Omental fat pad (tissue), 4 donors: ENCODE data around the gene RAB6D. TPM values are rescaled to one million over a fixed set of nuclear protein-coding genes. Genes with fewer than 3 reads are reported as not detected.
"Not testable (repeated sequence)": the region's sequence is repeated elsewhere in the genome, so short reads cannot be mapped to it uniquely, and the experiment has no call there.

Experiments
- ATAC-seq: fragments of 150-250 bp; one replicate; pipeline ENCODE4 v1.9.1; 2016; ENCODE audit warnings: mild to moderate bottlenecking, moderate library complexity; ENCODE audit not compliant: low FRiP score
- DNase-seq: peaks from one replicate; pipeline ENCODE4 v3.0.0-alpha.2; 2019; ENCODE audit warnings: low spot score
- total RNA-seq, 4 donors: library from RNA; depleted of rRNA; stranded (reverse); fragments of >200 nt; gene quantifications; one replicate each; pipeline ENCODE4 v1.1.0, GENCODE V29; 2016
- TF ChIP-seq, protein P1 (sequence below), 3 donors: fragments of 450-650 bp; IDR thresholded peaks; one replicate each; pipeline ENCODE4 v1.5.1; 2016 to 2017; ENCODE audit warnings: antibody characterized with exemption in 3 of 3, mild to moderate bottlenecking in 3 of 3, moderate library complexity in 2 of 3

RAB6D gene
- total RNA-seq, 4 donors from 2014 or later: 0.12 TPM; not detected in 3

GRCh38 chr2:131400849-131401248 lies 36.9 kb upstream of the RAB6D start:
- DNase-seq (no peak), ATAC-seq (no peak)
- TF ChIP-seq, protein P1, sequence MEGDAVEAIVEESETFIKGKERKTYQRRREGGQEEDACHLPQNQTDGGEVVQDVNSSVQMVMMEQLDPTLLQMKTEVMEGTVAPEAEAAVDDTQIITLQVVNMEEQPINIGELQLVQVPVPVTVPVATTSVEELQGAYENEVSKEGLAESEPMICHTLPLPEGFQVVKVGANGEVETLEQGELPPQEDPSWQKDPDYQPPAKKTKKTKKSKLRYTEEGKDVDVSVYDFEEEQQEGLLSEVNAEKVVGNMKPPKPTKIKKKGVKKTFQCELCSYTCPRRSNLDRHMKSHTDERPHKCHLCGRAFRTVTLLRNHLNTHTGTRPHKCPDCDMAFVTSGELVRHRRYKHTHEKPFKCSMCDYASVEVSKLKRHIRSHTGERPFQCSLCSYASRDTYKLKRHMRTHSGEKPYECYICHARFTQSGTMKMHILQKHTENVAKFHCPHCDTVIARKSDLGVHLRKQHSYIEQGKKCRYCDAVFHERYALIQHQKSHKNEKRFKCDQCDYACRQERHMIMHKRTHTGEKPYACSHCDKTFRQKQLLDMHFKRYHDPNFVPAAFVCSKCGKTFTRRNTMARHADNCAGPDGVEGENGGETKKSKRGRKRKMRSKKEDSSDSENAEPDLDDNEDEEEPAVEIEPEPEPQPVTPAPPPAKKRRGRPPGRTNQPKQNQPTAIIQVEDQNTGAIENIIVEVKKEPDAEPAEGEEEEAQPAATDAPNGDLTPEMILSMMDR (IDR thresholded peaks at IDR 0.05): no peak

DNA sequence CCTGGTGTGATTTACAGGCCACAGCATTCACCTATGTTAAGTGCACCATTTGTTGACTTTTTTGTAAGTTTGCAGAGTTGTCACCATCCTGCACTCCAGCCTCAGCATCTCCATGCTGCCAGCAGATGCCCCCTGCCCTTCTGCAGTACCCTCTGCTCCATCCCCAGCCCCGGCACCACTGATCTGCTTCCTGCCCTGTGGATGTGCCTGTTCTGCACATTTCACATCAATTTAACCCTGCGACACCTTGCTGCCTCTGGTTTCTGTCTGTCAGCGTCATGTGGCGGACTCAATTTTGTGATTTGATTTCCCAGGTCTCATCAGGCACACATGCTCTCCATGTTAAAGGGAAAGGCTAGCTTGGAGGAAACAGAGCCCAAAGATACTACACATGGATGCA lies 36.5 kb upstream of the RAB6D start:
- not testable (repeated sequence) for DNase-seq, ATAC-seq

DNA sequence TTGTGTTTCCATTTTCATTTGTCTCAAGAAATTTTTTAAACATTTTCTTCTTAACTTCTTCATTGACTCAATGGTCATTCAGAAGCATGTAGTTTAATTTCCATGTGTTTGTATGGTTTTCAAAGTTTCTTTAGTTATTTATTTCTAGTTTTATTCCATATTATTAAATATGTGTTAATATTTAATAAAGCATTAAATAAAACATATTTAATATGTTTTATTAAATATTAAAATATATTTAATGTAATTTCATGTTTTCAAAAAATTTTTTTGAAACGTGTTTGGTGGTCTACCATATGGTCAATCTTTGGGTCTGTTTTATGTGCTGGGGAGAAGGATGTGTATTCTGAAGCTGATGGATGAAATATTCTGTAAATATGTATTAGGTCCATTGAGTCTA lies 32.2 kb upstream of the RAB6D start:
- not testable (repeated sequence) for DNase-seq, ATAC-seq

DNA sequence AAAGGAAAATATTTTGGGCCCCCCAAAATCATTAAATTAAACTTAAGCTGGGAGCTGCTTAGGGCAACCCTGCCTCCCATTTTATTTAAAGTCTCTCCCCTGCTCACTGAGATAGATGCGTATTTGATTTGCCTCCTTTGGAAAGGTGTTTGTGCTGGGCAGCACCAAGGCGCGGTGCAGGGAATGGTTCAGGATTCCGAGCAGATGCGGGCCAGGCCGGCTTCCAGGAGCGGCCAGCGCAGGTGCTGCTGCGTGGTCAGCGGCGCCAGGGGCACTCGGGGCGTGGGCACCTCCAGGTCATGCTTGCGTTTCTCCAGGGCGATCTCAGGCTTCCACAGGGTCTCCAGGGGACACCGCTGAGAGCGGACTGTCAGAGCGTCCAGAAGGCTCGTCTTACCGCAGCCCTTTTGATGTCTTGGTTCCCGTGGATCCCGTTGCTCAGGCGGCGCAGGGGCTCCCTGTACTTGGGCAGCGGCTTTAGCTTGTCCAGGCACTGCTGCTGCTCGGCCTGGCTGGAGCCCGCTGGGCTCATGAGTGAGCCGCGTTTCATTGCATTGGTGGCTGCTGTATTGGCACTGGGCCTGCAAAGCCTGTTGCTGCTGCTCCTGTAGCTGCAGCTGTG lies 31.2 kb upstream of the RAB6D start:
- ATAC-seq: not testable (repeated sequence)

GRCh38 chr2:131394147-131394931 lies 30.4 kb upstream of the RAB6D start:
- ATAC-seq (peak; percentile 20), DNase-seq (no peak)
- TF ChIP-seq, protein P1 (IDR thresholded peaks at IDR 0.05): no peak

More for the DNA sequence above, 31.2 kb upstream of the RAB6D start:
- not testable (repeated sequence) for DNase-seq

GRCh38 chr2:131391953-131392352 lies 28.0 kb upstream of the RAB6D start:
- not testable (repeated sequence) for ATAC-seq, DNase-seq

DNA sequence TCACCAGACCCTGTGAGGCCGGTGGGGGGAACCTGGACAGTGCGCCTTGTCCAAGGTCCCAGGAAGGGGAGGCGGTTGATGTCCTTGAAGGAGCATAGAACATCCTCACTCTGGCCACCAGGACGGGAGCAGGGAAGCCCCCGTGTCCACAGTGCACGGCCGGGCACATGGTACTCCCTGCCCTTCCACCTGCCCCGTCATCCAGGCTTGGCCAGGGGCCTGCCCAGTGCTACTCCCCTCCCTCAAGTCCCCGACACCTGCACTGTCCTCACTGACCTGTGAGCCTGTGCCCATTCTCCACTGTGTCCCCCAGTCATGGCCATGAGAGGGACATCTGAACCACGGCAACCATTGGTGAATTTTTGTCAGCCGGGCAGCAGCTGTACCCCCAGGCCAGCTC lies 27.5 kb upstream of the RAB6D start:
- DNase-seq, ATAC-seq: not testable (repeated sequence)

GRCh38 chr2:131390495-131391130 lies 26.6 kb upstream of the RAB6D start:
- not testable (repeated sequence) for ATAC-seq

DNA sequence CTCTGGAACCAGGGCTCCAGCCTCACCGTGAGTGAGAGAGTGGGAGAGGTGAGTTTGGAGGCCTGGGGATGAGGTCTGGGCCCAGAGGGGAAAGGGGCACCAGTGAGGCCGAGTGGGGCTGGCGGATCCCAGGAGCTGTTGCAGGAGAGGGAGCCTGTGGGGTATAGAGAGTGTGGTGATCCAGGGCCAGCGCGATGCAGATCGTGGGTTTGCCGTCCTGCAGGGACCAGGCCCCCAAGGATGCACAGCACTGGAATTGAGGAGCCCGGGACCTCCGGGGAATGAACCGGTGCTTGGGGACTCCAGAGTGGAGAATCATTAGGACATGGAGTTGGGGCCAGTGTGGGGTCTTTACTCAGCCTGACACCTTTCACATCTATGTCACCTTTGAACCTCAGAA lies 25.7 kb upstream of the RAB6D start:
- ATAC-seq (no peak), DNase-seq (no peak)
- TF ChIP-seq, protein P1 (IDR thresholded peaks at IDR 0.05): no peak

More at GRCh38 chr2:131390495-131391130, 26.6 kb upstream of the RAB6D start:
- not testable (repeated sequence) for DNase-seq

GRCh38 chr2:131388834-131389233 lies 24.9 kb upstream of the RAB6D start:
- not testable (repeated sequence) for DNase-seq, ATAC-seq

DNA sequence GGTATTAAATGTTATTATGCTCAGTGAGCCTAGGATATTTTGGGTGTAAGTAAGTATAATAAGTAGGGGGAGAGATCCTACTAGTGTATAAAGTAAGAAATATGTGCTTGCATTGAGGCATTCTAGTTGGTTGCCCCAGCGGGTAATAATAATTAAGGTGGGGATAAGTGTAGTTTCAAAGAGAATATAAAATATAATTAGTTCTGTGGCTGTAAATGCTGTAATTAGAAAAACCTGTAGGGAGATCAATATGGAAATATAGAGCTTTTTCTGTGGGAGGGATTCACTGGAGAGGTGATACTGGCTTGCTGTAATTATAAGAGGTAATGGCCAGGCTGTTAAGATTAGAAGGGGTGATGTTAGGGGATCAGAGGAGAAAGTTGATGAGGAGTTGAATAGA lies 9.1 kb upstream of the RAB6D start:
- not testable (repeated sequence) for ATAC-seq, DNase-seq
